Body of pancreas (tissue), 4 donors: Measurements from ENCODE around the gene DRICH1.
"Not testable (repeated sequence)": the region's sequence is repeated elsewhere in the genome, so short reads cannot be mapped to it uniquely, and the experiment has no call there.

Source experiments
- CTCF ChIP-seq, 7 experiments: fragments of 450-650 bp in 4 of 7; fragments of 200-600 bp in 3 of 7; sonication (generic) in 3 of 7; IDR thresholded peaks; one replicate each; pipeline ENCODE4 v1.5.1; 2016 to 2019; ENCODE audit warnings: antibody characterized with exemption in 7 of 7
- POLR2A ChIP-seq, 3 donors: fragments of 450-650 bp; IDR thresholded peaks; one replicate each; pipeline ENCODE4 v1.6.1; 2016; ENCODE audit warnings: antibody characterized with exemption in 3 of 3, mild to moderate bottlenecking in 2 of 3

DNA sequence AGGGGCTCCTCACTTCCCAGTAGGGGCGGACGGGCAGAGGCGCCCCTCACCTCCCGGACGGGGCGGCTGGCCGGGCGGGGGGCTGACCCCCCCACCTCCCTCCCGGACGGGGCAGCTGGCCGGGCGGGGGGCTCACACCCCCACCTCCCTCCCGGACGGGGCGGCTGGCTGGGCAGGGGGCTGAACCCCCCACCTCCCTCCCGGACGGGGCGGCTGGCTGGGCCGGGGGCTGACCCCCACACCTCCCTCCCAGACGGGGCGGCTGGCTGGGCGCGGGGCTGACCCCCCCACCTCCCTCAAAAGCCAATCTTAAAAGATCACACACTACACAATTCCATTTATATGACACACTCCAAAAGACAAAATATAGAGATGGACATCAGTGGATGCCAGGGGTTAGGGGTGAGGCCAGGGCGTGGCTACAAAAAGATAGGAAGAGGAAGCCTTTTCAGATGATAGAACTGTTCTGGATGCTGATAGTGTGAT is 71.1 kb downstream of the DRICH1 start:
- TF ChIP-seq POLR2A, CTCF (IDR thresholded peaks at IDR 0.05): not testable (repeated sequence)
